Mucosa of descending colon (tissue), 3 donors: Measurements from ENCODE around the gene INSYN1. TPM values are rescaled to one million over a fixed set of nuclear protein-coding genes. Genes with fewer than 3 reads are reported as not detected.

Experiments
- ATAC-seq: fragments of 200-7000 bp; cut with Tn5 transposase; one replicate; pipeline ENCODE4 v1.9.1; 2020; ENCODE audit warnings: mild to moderate bottlenecking, moderate library complexity
- DNase-seq, 3 donors: peaks; one replicate each; pipeline ENCODE4 v3.0.0-alpha.2; 2020
- H3K36me3 ChIP-seq: fragments of 200-600 bp; one replicate; pipeline ENCODE4 v1.8.0; 2021; ENCODE audit warnings: low read depth, mild to moderate bottlenecking
- H3K4me1 ChIP-seq: fragments of 200-600 bp; one replicate; pipeline ENCODE4 v1.8.0; 2021; ENCODE audit warnings: low read depth, mild to moderate bottlenecking
- H3K4me3 ChIP-seq: fragments of 200-600 bp; one replicate; pipeline ENCODE4 v1.8.0; 2021; ENCODE audit warnings: mild to moderate bottlenecking
- H3K9me3 ChIP-seq: fragments of 200-600 bp; one replicate; pipeline ENCODE4 v1.8.0; 2021; ENCODE audit warnings: mild to moderate bottlenecking
- intact Hi-C, 2 donors: fragments of 100-400 bp; cut with DNase I in 1 of 2; cut with micrococcal nuclease in 1 of 2; formaldehyde crosslinking; loops; one replicate each; pipeline versions ENCODE4 v1.11.0 to v1.11.1; 2022; cut with DNase I, micrococcal nuclease
- total RNA-seq, 3 donors: library from RNA; stranded (reverse); fragmentation: NEBNext Ultra II Directional in 2 of 3; extraction: Animal tissue kit (Norgen Biotek cat#: 25700) in 2 of 3; gene quantifications; one replicate each; pipeline versions ENCODE4 v1.2.1 to v1.2.4, GENCODE V29; 2021 to 2023
- TF ChIP-seq, protein P1 (sequence below): fragments of 200-600 bp; IDR thresholded peaks from one replicate; pipeline ENCODE4 v1.8.0; 2022; ENCODE audit warnings: antibody characterized with exemption, mild to moderate bottlenecking
- donor health status: DM: no; HTN: no; CAD: no; lungs with moderate emphysema.
- donor health status: DM: no; HTN: no; CAD: no.
- donor health status: DM: no; HTN: yes; CAD: no.

Gene INSYN1
- total RNA-seq, 3 donors from 2014 or later = 0.98 to 9.0 (median 1.8) TPM

DNA sequence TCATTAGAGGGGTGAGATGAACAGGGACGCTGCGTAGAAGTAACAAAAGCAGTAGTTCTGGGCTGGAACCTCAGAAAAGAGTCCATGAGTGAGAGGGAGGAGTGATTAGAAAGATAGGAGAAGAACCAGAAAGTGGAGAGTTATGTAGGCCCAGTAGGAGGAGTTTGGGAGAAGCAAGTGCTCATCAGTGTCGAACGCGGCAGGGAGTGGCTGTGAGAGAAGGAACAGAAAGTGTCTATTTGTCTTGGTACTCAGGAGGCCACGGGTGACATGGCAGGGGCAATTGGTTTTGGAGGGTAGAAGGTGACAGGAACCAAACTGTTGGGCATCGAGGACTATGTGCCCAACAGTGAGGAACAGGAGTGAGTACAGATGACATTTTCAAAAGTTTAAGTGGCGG lies 1.3 kb upstream of the INSYN1 start:
- DNase-seq = no peak
- no peak overlapping the region for H3K4me3 ChIP-seq
- ATAC-seq = no peak

DNA sequence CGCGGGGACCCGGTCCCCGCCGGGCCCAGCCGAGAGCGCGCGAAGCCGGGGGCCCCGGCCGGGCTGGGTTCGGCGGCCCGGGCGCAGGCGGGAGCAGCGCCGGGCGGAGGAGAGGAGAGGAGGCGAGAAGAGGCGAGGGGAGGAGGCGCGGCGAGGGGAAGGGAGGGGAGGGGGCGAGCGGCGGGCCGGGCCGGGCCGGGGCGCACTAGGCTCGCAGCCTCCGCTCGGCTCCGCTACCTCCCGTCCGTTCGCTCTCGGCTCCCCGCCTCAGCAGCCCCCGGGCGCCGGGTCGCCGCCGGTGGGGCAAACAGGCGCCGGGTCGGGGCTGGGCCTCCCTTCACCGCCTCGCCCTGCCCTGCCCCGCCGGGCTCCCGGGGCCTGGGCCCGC lies 351 bp downstream of the INSYN1 start:
- Histone ChIP-seq H3K36me3 (no peaks in the 10 kb centered on the region), H3K4me3 (peak overlapping the region; percentile 3), H3K9me3 (no peaks in the 10 kb centered on the region), H3K4me1 (no peaks in the 10 kb centered on the region)
- ATAC-seq (peak; percentile 51), DNase-seq (no peak)
- intact Hi-C loops = no loop called here
- TF ChIP-seq, protein P1, sequence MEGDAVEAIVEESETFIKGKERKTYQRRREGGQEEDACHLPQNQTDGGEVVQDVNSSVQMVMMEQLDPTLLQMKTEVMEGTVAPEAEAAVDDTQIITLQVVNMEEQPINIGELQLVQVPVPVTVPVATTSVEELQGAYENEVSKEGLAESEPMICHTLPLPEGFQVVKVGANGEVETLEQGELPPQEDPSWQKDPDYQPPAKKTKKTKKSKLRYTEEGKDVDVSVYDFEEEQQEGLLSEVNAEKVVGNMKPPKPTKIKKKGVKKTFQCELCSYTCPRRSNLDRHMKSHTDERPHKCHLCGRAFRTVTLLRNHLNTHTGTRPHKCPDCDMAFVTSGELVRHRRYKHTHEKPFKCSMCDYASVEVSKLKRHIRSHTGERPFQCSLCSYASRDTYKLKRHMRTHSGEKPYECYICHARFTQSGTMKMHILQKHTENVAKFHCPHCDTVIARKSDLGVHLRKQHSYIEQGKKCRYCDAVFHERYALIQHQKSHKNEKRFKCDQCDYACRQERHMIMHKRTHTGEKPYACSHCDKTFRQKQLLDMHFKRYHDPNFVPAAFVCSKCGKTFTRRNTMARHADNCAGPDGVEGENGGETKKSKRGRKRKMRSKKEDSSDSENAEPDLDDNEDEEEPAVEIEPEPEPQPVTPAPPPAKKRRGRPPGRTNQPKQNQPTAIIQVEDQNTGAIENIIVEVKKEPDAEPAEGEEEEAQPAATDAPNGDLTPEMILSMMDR = no peak

More for the DNA sequence above, 1.3 kb upstream of the INSYN1 start:
- Histone ChIP-seq H3K9me3 (no peaks in the 10 kb centered on the region), H3K4me1 (no peaks in the 10 kb centered on the region), H3K36me3 (no peaks in the 10 kb centered on the region)
- intact Hi-C loops = no loop called here
- TF ChIP-seq, protein P1 = no peak

DNA sequence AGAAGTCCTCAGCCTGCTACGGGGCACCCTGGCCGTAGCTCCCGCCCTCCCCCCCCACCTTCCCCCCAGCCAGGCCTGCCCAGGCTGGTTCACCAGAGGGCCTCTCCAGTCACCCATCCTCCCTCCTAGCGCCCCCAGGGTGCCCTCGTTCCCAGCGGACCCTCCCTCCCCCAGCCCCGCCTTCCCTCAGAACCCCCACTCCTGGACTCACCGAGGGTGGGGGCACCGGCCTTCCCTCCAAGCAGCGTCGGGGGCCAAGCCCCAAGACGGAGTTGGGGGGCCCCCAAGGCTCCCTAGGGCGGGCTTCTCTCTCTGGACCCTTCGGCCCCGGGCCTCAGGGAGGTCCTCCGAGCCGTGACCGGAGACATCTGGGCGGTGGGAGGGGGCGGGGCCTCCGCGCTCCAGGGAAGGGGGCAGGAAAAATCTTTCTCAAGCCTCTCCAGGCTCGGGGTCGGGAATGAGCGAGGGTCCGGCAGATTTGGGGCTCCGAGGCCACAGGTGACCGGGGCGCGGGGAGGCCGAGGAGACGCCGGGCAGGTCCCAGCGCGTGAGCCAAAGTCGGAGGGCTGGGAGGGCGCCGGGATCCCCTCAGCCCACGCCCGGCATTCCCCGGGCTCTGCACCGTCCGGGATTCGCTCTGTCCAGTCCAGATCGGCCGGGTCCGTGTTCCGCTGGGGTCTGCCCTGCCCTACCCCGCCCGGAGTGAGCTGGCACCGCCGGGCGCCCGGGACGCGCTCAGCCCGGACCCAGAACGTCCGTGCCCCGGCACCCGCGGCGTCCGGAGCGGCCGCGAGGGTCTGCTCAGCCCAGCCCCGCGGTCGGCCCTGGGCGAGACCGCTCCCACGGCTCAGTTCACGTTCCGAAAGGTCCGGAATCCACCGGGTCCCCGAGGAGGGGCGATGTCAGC lies 999 bp downstream of the INSYN1 start:
- no peaks in the 10 kb centered on the region for H3K36me3 ChIP-seq
- intact Hi-C loops = no loop called here
- H3K9me3 ChIP-seq = no peaks in the 10 kb centered on the region
- DNase-seq (no peak), ATAC-seq (peak; percentile 28)
- TF ChIP-seq, protein P1 = no peak
- no peaks in the 10 kb centered on the region for H3K4me1 ChIP-seq
- H3K4me3 ChIP-seq = peak overlapping the region; percentile 3

DNA sequence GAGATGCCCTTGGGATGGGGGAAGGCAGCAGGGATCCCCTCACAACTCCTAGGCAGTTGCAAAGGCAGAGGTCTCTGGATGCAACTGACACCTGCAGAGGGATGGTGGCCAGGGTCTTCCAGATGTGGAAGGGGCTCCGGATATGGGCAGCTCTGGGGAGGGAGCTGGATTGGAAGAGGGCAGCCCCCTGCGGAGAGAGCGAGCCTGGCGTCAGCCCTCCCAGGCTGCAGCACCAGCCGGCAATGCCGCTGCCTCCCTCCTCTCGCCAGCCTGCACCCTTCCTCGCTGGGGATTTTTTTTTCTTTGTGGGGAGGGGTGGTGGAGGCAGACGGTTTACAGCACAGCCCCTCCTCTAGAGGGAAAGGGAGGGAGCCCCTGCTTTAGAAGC lies 1.6 kb downstream of the INSYN1 start:
- DNase-seq = no peak
- TF ChIP-seq, protein P1 = no peak
- no peaks in the 10 kb centered on the region for H3K36me3 ChIP-seq
- no peaks in the 10 kb centered on the region for H3K4me1 ChIP-seq
- no peak for ATAC-seq
- intact Hi-C loops = no loop called here
- no peak overlapping the region for H3K4me3 ChIP-seq
- H3K9me3 ChIP-seq = no peaks in the 10 kb centered on the region

DNA sequence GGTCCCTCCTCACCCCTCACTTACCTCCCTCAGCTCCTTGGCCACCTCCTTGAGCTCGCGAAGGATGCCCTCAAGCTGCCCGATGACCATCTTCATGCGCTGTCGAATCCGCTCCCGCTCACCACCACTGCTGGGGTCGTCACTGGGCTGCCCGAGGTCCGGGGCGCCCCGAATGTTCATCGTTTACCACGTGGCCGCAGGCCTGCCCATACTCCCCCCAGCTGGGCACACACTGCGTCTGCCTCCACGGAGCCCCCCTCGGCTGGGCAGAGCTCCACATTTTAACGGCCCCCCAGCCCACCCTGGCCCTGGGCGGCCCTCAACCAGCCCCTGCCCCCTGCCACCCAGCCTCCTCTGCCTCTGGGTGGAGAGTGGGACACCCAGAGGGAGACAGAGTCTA lies 2.2 kb downstream of the INSYN1 start:
- no peak for ATAC-seq
- no peak for DNase-seq
- Histone ChIP-seq H3K4me3 (no peak overlapping the region), H3K4me1 (no peaks in the 10 kb centered on the region), H3K36me3 (no peaks in the 10 kb centered on the region), H3K9me3 (no peaks in the 10 kb centered on the region)
- TF ChIP-seq, protein P1 = no peak
- intact Hi-C loops = no loop called here
